Activated CD4-positive, alpha-beta T cell treated with anti-CD3 and anti-CD28 coated beads, Interleukin-2, amount 50 U/mL, for 1 hour (primary cell): ENCODE data around the gene KRT28.
"Not testable (repeated sequence)": the region's sequence is repeated elsewhere in the genome, so short reads cannot be mapped to it uniquely, and the experiment has no call there.

Experiments
- DNase-seq: peaks from one replicate; pipeline ENCODE4 v3.0.0-alpha.2; 2020

KRT28 gene

DNA sequence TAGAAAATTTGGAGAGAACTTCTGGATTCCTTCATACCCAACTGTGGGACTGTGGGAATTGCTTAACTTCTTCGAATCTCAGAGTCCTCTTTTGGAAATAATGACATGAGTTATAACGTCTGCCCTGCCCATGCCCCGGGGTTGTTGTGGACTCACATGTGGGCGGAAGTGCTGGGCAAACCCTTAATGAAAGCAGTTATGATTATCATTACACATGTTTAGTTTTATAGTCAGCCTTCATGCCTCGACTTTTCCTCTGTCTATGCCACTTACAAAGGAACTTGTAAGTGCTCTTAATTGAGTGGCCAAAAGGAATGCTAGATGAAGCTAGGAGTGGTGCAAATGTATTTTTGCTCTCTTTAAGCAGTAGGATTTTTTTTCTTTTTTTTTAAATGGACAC is 21.3 kb downstream of the KRT28 start:
- DNase-seq: no peak

DNA sequence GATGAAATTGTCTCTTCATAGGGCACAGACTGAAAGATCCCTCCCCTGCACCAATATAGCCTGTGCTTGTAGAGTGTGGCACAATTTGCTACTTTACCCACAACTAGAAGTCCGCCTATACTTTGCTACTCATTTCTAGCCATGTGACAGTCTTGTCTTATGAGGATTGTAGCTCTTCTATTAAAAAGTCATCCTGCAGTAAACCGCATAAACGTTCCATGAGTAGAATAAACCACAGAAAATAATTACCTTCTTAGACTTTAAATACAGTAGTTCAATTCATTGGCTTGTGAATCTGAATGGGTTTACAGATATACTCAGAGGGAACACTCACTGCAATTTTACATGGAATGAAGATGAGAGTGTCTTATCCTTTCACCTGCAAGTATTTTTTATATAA is 21.8 kb downstream of the KRT28 start:
- DNase-seq: no peak

- DNase-seq: no peak
Observed at GRCh38 chr17:40777459-40777858, 22.3 kb downstream of the KRT28 start.

DNA sequence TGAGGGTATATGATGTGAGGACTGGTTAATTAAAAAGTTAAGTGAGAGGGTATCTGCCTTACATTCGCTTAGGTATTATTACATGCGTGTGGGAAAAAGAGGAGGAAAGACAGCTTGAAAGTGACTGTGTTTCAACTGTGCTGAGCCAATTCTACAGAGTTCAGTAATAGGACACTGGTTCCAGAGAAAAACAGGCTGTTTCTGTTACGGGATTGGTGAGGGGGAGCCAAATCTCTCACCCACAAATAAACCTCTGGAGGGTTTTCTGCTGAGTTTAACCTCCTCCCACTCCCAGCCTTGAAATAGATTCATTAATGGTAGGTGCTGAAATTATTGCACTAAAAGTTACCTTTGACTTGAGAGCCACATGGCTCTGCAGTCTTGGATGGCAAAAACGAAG is 23.8 kb downstream of the KRT28 start:
- no peak for DNase-seq

DNA sequence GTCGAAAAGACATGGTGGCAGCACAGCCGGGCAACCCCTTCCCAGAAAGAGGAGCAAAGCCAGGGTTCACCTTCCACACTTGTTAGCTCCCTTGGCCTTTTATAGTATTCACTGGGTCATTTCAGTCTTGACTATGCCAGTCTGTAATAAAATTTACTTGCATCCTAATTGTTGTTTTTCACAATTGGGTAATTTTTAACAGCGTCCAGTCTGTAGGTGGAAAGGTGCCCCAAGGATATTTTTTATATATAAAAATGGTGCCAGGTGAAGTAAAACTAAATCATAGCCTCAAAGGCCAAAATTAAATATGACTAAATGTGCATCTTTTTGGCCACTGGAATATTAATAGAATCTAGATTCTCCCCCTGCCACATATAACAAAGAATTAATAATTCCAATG is 27.7 kb downstream of the KRT28 start, which contains the start of gene KRT26:
Gene KRT26 (minus strand): TSS at position 101 of the 400 bp plus-strand sequence. CDS start 88 bp downstream, at position 13.
- no peak for DNase-seq

DNA sequence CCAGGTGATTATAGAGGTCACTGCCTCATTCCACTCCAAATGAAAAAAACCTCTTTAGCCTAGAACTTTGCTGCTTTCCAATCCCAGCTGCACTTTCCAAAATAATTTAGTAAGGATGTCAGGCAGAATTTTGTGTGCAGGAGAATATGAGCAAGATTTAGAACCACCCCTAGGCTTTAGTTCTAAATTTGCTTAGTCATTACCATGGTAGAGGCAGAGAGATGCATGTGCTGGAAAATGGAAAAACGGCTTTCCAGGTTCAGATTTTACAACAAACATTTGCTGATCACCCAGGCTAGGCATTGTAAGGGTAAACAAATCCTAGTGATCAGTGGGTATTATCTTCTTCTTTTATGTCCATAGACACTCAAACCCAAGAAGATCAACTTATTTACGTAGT is 34.1 kb downstream of the KRT28 start:
- DNase-seq: no peak

DNA sequence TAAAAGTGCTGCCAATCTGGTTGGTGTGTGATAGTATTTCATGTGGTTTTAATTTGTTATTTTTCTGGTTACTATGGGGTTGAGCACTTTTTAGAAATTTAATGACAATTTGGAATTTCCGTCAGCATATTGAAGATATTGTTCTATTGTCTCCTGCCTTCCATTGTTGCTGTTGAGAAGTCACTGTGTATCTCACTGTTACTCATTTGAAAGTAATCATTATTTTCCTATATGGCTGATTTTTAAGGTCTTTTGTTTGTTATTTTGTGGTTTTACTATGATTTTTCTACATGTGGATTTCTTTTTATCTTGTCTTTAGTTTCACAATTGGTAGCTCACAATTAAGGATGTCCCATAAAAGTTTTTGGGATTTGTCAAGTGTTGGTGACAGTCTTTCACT is 36.0 kb downstream of the KRT28 start:
- DNase-seq: no peak

DNA sequence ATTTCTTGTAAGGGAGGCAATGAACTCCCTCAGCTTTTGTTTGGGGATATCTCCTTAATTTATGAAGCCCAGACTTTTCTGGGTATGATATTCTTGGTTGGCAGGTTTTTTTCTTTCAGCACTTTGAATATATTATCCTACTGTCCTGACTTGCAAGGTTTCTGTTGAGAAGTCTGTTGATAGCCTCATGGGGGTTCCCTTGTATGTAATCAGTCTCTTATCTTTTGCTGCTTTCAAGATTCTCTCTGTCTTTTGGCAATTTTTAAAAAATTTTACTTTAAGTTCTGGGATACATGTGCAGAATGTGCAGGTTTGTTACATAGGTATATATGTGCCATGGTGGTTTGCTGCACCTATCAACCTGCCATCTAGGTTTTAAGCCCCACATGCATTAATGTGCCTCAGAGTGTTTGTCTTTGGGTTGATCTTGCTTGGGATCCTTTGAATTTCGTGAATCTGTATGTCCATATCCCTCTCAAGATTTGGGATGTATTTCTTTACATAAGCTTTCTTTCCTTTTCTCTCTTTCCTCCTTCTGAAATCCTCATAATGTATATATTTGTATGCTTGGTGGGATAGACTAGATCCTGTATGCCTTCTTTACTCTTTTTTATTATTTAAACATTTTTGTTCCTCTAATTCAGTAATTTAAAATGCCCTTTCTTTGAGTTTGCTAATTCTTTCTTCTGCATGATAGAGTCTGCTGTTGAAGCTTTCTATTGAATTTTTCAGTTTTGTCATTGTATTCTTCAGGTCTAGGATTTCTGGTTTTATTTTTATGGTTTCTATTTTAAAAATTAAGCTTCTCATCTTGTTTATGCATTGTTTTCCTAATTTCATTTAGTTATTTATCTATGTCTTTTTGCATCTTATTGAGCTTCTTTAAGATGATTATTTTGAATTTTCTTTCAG is 39.4 kb downstream of the KRT28 start:
- DNase-seq: no peak

- DNase-seq: no peak
Observed at GRCh38 chr17:40755231-40755630, 44.5 kb downstream of the KRT28 start, which contains the start of gene KRT25. TSS of gene KRT25 (minus strand) at chr17:40755331. CDS start at chr17:40755271, 60 bp downstream.

GRCh38 chr17:40753804-40754203 is 46.0 kb downstream of the KRT28 start:
- no peak for DNase-seq

DNA sequence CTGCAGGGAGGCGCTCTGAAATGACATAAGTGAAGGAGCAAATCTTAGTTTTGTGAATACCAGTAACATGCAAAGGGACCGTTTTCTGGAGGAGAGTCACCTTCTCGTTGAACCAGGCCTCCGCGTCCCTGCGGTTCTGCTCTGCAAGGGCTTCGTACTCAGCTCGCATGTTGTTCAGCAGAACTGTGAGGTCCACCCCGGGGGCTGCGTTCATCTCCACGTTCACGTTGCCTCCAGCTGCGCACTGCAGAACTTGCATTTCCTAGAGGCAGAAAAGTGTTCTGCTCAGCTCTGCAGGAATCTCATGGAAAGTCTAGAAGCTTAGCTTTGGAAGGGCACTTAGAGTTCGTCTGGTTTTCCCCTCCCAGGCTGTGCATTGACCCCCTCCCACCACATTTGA is 48.7 kb downstream of the KRT28 start:
- no peak for DNase-seq

GRCh38 chr17:40750391-40750790 is 49.4 kb downstream of the KRT28 start:
- no peak for DNase-seq

GRCh38 chr17:40748666-40749065 is 51.1 kb downstream of the KRT28 start:
- DNase-seq: not testable (repeated sequence)
